H1 (cell line): ENCODE measurements around the gene OCIAD1. TPM values are rescaled to one million over a fixed set of nuclear protein-coding genes. Genes with fewer than 3 reads are reported as not detected.

Source experiments
- CTCF ChIA-PET: fragments of 300-600 bp; sonication (Branson Sonifier 250); formaldehyde crosslinking; loops from one replicate; lab custom pipeline; 2021; ENCODE audit not compliant: partially characterized antibody; lab: Charles Lee
- POLR2A ChIA-PET: fragments of 300-600 bp; sonication (Branson Sonifier 250); formaldehyde crosslinking; loops from one replicate; lab custom pipeline; 2021; ENCODE audit warnings: inconsistent platforms; ENCODE audit not compliant: partially characterized antibody; lab: Charles Lee
- DNase-seq, 2 experiments: peaks; one replicate each; pipeline versions ENCODE4 v3.0.0 to v3.0.0-alpha.2; 2010 to 2022; ENCODE audit warnings: low spot score in 2 of 2, low read depth in 1 of 2, mixed read lengths in 1 of 2
- FAIRE-seq: peaks from 2 replicates; lab custom pipeline; 2011; peaks lifted over from hg19 to GRCh38; lab: Jason Lieb, UNC
- H2AFZ ChIP-seq: 2 replicates; pipeline ENCODE4 v1.8.1; 2012; ENCODE audit warnings: low read length, inconsistent platforms
- H2AK5ac ChIP-seq: 2 replicates; pipeline ENCODE4 v1.6.1; 2013; ENCODE audit warnings: low read depth, low read length
- H2BK120ac ChIP-seq: replicated peaks from 2 replicates; pipeline ENCODE3; 2013; ENCODE audit warnings: low read depth, low read length, inconsistent platforms
- H2BK12ac ChIP-seq: 2 replicates; pipeline ENCODE4 v1.6.1; 2013; ENCODE audit warnings: low read depth, low read length
- H2BK15ac ChIP-seq: 2 replicates; pipeline ENCODE4 v1.6.1; 2013; ENCODE audit warnings: low read length
- H2BK20ac ChIP-seq: 2 replicates; pipeline ENCODE4 v1.6.1; 2013; ENCODE audit warnings: low read length
- H2BK5ac ChIP-seq: 2 replicates; pipeline ENCODE4 v1.6.1; 2013; ENCODE audit warnings: low read depth, low read length
- H3K14ac ChIP-seq: 2 replicates; pipeline ENCODE4 v1.6.1; 2013; ENCODE audit warnings: inconsistent platforms; ENCODE audit not compliant: insufficient read length
- H3K18ac ChIP-seq: 2 replicates; pipeline ENCODE4 v1.6.1; 2013; ENCODE audit warnings: low read length; ENCODE audit errors: extremely low read depth
- H3K23ac ChIP-seq: 2 replicates; pipeline ENCODE4 v1.6.1; 2013; ENCODE audit warnings: inconsistent platforms; ENCODE audit not compliant: insufficient read length
- H3K23me2 ChIP-seq: 2 replicates; pipeline ENCODE4 v1.6.1; 2013; ENCODE audit warnings: low read depth, low read length
- H3K27ac ChIP-seq: 2 replicates; pipeline ENCODE4 v1.6.1; 2011; ENCODE audit warnings: low read depth, low read length, inconsistent platforms
- H3K27me3 ChIP-seq, 4 experiments: replicated peaks in 1 of 4; 1 replicate in 1 of 4; 2 replicates in 3 of 4; pipeline versions ENCODE4 v1.6.1 to v1.8.1; 2011 to 2013; ENCODE audit warnings: low read length in 3 of 4, mild to moderate bottlenecking in 3 of 4, inconsistent platforms in 2 of 4, mixed read lengths in 2 of 4, moderate library complexity in 1 of 4; ENCODE audit not compliant: control insufficient read depth in 3 of 4, insufficient read depth in 3 of 4; ENCODE audit errors: extremely low read depth in 1 of 4
- H3K36me3 ChIP-seq, 4 experiments: 2 replicates each; pipeline versions ENCODE4 v1.6.1 to v1.8.1; 2011 to 2013; ENCODE audit warnings: mild to moderate bottlenecking in 4 of 4, low read length in 3 of 4, moderate library complexity in 2 of 4, control low read depth in 1 of 4, inconsistent platforms in 1 of 4; ENCODE audit not compliant: insufficient read depth in 4 of 4, control insufficient read depth in 2 of 4
- H3K4ac ChIP-seq: replicated peaks from 2 replicates; pipeline ENCODE3; 2013; ENCODE audit warnings: low read length, low read depth, mixed read lengths, inconsistent platforms; ENCODE audit not compliant: insufficient read length
- H3K4me1 ChIP-seq, 4 experiments: replicated peaks in 1 of 4; 1 replicate in 1 of 4; 2 replicates in 3 of 4; pipeline versions ENCODE4 v1.6.1 to v1.8.1; 2011 to 2013; ENCODE audit warnings: low read length in 3 of 4, inconsistent platforms in 2 of 4, mixed read lengths in 1 of 4; ENCODE audit not compliant: insufficient read depth in 4 of 4, control insufficient read depth in 3 of 4
- H3K4me2 ChIP-seq, 2 experiments: 2 replicates each; pipeline versions ENCODE4 v1.6.1 to v1.8.1; 2011 to 2013; ENCODE audit warnings: low read depth in 2 of 2, low read length in 2 of 2, control low read depth in 1 of 2, inconsistent platforms in 1 of 2, mild to moderate bottlenecking in 1 of 2; ENCODE audit not compliant: insufficient read depth in 1 of 2
- H3K4me3 ChIP-seq, 4 experiments: fragments of 200-600, 300-600 bp in 1 of 4; sonication (generic), shearing (Covaris generic), sonication (Bioruptor Twin) in 1 of 4; 2 replicates each; pipeline versions ENCODE4 v1.5.1 to v1.8.1; 2011 to 2016; ENCODE audit warnings: low read length in 4 of 4, low read depth in 3 of 4, control low read depth in 2 of 4, inconsistent platforms in 2 of 4, mild to moderate bottlenecking in 2 of 4, mixed read lengths in 1 of 4, moderate library complexity in 1 of 4; ENCODE audit not compliant: insufficient read depth in 2 of 4; ENCODE audit errors: extremely low read depth in 1 of 4
- H3K56ac ChIP-seq: replicated peaks from 2 replicates; pipeline ENCODE3; 2013; ENCODE audit warnings: low read depth, mild to moderate bottlenecking, mixed read lengths, low read length, inconsistent platforms; ENCODE audit not compliant: insufficient read length
- H3K79me1 ChIP-seq: 2 replicates; pipeline ENCODE4 v1.6.1; 2013; ENCODE audit warnings: low read depth, low read length, control low read depth
- H3K79me2 ChIP-seq, 2 experiments: 2 replicates each; pipeline versions ENCODE4 v1.6.1 to v1.8.1; 2012 to 2013; ENCODE audit warnings: low read length in 2 of 2, mild to moderate bottlenecking in 2 of 2, inconsistent platforms in 1 of 2; ENCODE audit not compliant: insufficient read depth in 2 of 2, control insufficient read depth in 1 of 2
- H3K9ac ChIP-seq, 4 experiments: replicated peaks in 1 of 4; 1 replicate in 1 of 4; 2 replicates in 3 of 4; pipeline versions ENCODE4 v1.6.1 to v1.8.1; 2011 to 2013; ENCODE audit warnings: low read depth in 3 of 4, low read length in 3 of 4, control low read depth in 2 of 4, mild to moderate bottlenecking in 2 of 4, moderate library complexity in 2 of 4, inconsistent platforms in 1 of 4; ENCODE audit errors: extremely low read depth in 1 of 4
- H3K9me3 ChIP-seq, 2 experiments: 2 replicates each; pipeline versions ENCODE4 v1.6.1 to v1.8.1; 2012 to 2013; ENCODE audit warnings: mild to moderate bottlenecking in 2 of 2, moderate library complexity in 2 of 2, control low read depth in 1 of 2, inconsistent platforms in 1 of 2, low read depth in 1 of 2, low read length in 1 of 2, mixed read lengths in 1 of 2; ENCODE audit not compliant: insufficient read depth in 2 of 2
- H4K20me1 ChIP-seq, 2 experiments: replicated peaks in 1 of 2; 2 replicates each; pipeline versions ENCODE3 to v1.8.1; 2011 to 2013; ENCODE audit warnings: inconsistent platforms in 2 of 2, low read length in 2 of 2, mild to moderate bottlenecking in 1 of 2; ENCODE audit not compliant: insufficient read depth in 2 of 2, control insufficient read depth in 1 of 2
- H4K5ac ChIP-seq: 2 replicates; pipeline ENCODE4 v1.6.1; 2013; ENCODE audit warnings: low read length, low read depth, mixed read lengths, inconsistent platforms; ENCODE audit not compliant: insufficient read length
- H4K8ac ChIP-seq: 2 replicates; pipeline ENCODE4 v1.8.0; 2013; ENCODE audit warnings: mild to moderate bottlenecking, moderate library complexity, low read length, inconsistent platforms; ENCODE audit not compliant: insufficient read depth; ENCODE audit errors: extremely low read depth
- H4K91ac ChIP-seq: replicated peaks from 2 replicates; pipeline ENCODE3; 2013; ENCODE audit warnings: low read length, mixed read lengths, inconsistent platforms; ENCODE audit not compliant: insufficient read length
- BACH1 ChIP-seq: IDR thresholded peaks from 2 replicates; pipeline ENCODE4 v1.6.1; 2012; ENCODE audit warnings: low read length, improper control_type of control experiment
- EGR1 ChIP-seq: IDR thresholded peaks from 2 replicates; pipeline ENCODE4 v1.6.1; 2011; ENCODE audit warnings: low read depth, low read length, borderline replicate concordance
- EZH2 ChIP-seq: fragments of 200-600 bp; sonication (generic); IDR thresholded peaks from 2 replicates; pipeline ENCODE4 v1.7.1; 2012; ENCODE audit warnings: low read depth, mild to moderate bottlenecking, moderate library complexity, low read length, inconsistent platforms; ENCODE audit not compliant: severe bottlenecking
- HDAC2 ChIP-seq, 2 experiments: fragments of 300-600 bp in 1 of 2; sonication (generic) in 1 of 2; IDR thresholded peaks; 2 replicates each; pipeline ENCODE4 v1.6.1; 2011 to 2012; ENCODE audit warnings: low read depth in 2 of 2, low read length in 2 of 2, mild to moderate bottlenecking in 2 of 2, moderate library complexity in 2 of 2, borderline replicate concordance in 1 of 2, inconsistent platforms in 1 of 2
- KDM5A ChIP-seq: fragments of 200-600 bp; IDR thresholded peaks from 2 replicates; pipeline ENCODE4 v1.7.1; 2012; ENCODE audit warnings: mild to moderate bottlenecking, low read length, inconsistent platforms, mixed read lengths
- POU5F1 ChIP-seq: IDR thresholded peaks from 2 replicates; pipeline ENCODE4 v1.6.1; 2011; ENCODE audit warnings: low read depth, mild to moderate bottlenecking, low read length, moderate library complexity
- SRF ChIP-seq: IDR thresholded peaks from 2 replicates; pipeline ENCODE4 v1.6.1; 2011; ENCODE audit warnings: mild to moderate bottlenecking, low read depth, low read length, moderate library complexity
- SUZ12 ChIP-seq: fragments of 200-600 bp; sonication (generic); IDR thresholded peaks from 2 replicates; pipeline ENCODE4 v1.6.1; 2012; ENCODE audit warnings: mild to moderate bottlenecking, inconsistent platforms, low read length, moderate library complexity, mixed read lengths
- ZNF274 ChIP-seq: IDR thresholded peaks from 2 replicates; pipeline ENCODE4 v1.7.0; 2012; ENCODE audit warnings: low read length, borderline replicate concordance; ENCODE audit errors: extremely low read depth
- WGBS, 2 experiments: shearing (Covaris generic) in 1 of 2; methylation state at CpG; one replicate each; pipeline versions ENCODE4 v1.1.6 to v1.1.7; 2013 to 2015; ENCODE audit warnings: low lambda C conversion rate in 2 of 2, mixed read lengths in 2 of 2, inconsistent platforms in 1 of 2, low coverage in 1 of 2, missing lambda C conversion rate in 1 of 2; ENCODE audit not compliant: insufficient replicate concordance in 2 of 2, insufficient coverage in 1 of 2, insufficient read length in 1 of 2; ENCODE audit errors: extremely low coverage in 1 of 2, missing lambda C conversion rate in 1 of 2; 5-methylcytosine and 5-hydroxymethylcytosine counted together
- polyA plus RNA-seq, 7 experiments: library from polyadenylated mRNA; depleted of rRNA in 3 of 7; stranded (reverse) in 5 of 7; unstranded in 2 of 7; fragments of >200 nt in 5 of 7; fragments of 200-250 nt in 2 of 7; gene quantifications; 1 replicate in 5 of 7; 2 replicates in 1 of 7; 4 replicates in 1 of 7; pipeline versions ENCODE4 v1.2.1 to v1.2.3, GENCODE V29; 2011 to 2013; ENCODE audit warnings: missing spikeins in 2 of 7, mixed read lengths in 2 of 7
- total RNA-seq: library from RNA; stranded (reverse); fragmentation: NEBNext Ultra II Directional; extraction: Animal tissue kit (Norgen Biotek cat#: 25700); gene quantifications from 2 replicates; pipeline ENCODE4 v1.2.1, GENCODE V29; 2021

OCIAD1 gene
- total and polyA plus RNA-seq, 2 of the 8 experiments (the other 6 are each of a cell fraction or from before 2014, with no cell fraction given) = 79.9 to 163 TPM

GRCh38 chr4:48795108-48795507, 35.8 kb upstream of the OCIAD1 start:
- Histone ChIP-seq H3K23ac (no peak overlapping the region), H2BK12ac (no peak overlapping the region), H3K27ac (no peak overlapping the region), H3K27me3 (no peaks in the 10 kb centered on the region), H3K23me2 (no peaks in the 10 kb centered on the region), H3K14ac (no peak overlapping the region), H3K4me3 (no peak overlapping the region), H4K91ac (no peak overlapping the region), H2BK20ac (no peak overlapping the region), H2BK120ac (no peak overlapping the region), H3K9ac (no peak overlapping the region), H4K20me1 (no peaks in the 10 kb centered on the region), H3K36me3 (no peaks in the 10 kb centered on the region), H2BK15ac (no peak overlapping the region), H2BK5ac (no peak overlapping the region), H3K4ac (no peak overlapping the region), H3K79me1 (no peaks in the 10 kb centered on the region), H3K4me2 (no peak overlapping the region), H2AFZ (peak overlapping the region; percentile 82; the same call in 1 of the 2 replicates), H3K4me1 (no peaks in the 10 kb centered on the region), H3K18ac (no peak overlapping the region), H2AK5ac (no peak overlapping the region), H3K79me2 (no peaks in the 10 kb centered on the region)
- 81% methylated on average over 3 of the region's 3 CpGs; no CpG with 5 or more reads in 1 of the 2 experiments for WGBS, 2 experiments
- FAIRE-seq = no peak
- TF ChIP-seq SUZ12 (no peak), EZH2 (no peak), SRF (no peak), KDM5A (no peak), ZNF274 (no peak), EGR1 (no peak), HDAC2 (IDR thresholded peaks at IDR 0.05; ENCODE audit: borderline replicate concordance in 1 of 2, low read depth in 2 of 2, low read length in 2 of 2) (no peak), BACH1 (no peak), POU5F1 (no peak)
- TF ChIP-seq, all 59 proteins: peak for 0
- ChIA-PET POLR2A (interaction anchor here (1.2 kb wide), 1 partner anchor 10 kb away, joined by 3 read pairs; no protein-coding TSS in a partner anchor), CTCF (interaction anchor here (1.1 to 1.6 kb wide), 2 partner anchors 15 to 19 kb away, joined by 3 to 4 read pairs; partner anchors contain the start of gene FRYL)
- no peak for DNase-seq
- Histone ChIP-seq H3K9me3 (no peaks in the 10 kb centered on the region), H4K5ac (no peak overlapping the region), H3K56ac (no peak overlapping the region), H4K8ac (no peak overlapping the region)
